Urothelium cell line (cell line): ENCODE measurements around the gene EXOC6.
"Not testable (repeated sequence)": the region's sequence is repeated elsewhere in the genome, so short reads cannot be mapped to it uniquely, and the experiment has no call there.

Source experiments
- DNase-seq: peaks from one replicate; pipeline ENCODE4 v3.0.0; 2011; ENCODE audit warnings: low spot score, mixed read lengths
- FAIRE-seq: peaks from 2 replicates; lab custom pipeline; 2011; peaks lifted over from hg19 to GRCh38; lab: Jason Lieb, UNC

The EXOC6 gene

GRCh38 chr10:93075369-93076221, 227.3 kb downstream of the EXOC6 start:
- no peak for DNase-seq
- FAIRE-seq, result no peak

- FAIRE-seq (no peak), DNase-seq (no peak)
Observed at GRCh38 chr10:93076871-93077270, 228.6 kb downstream of the EXOC6 start.

GRCh38 chr10:93077860-93078337, 229.6 kb downstream of the EXOC6 start:
- FAIRE-seq (no peak), DNase-seq (no peak)

- no peak for FAIRE-seq
- no peak for DNase-seq
Observed at GRCh38 chr10:93079663-93080349, 231.5 kb downstream of the EXOC6 start.

- FAIRE-seq, result no peak
Observed at GRCh38 chr10:93080350-93081046, 232.2 kb downstream of the EXOC6 start.

GRCh38 chr10:93081318-93081717, 233.0 kb downstream of the EXOC6 start:
- DNase-seq, result no peak
- no peak for FAIRE-seq

More at GRCh38 chr10:93080350-93081046, 232.2 kb downstream of the EXOC6 start:
- peak; percentile 73 for DNase-seq

GRCh38 chr10:93081834-93082233, 233.5 kb downstream of the EXOC6 start:
- DNase-seq (peak; percentile 52), FAIRE-seq (no peak)

GRCh38 chr10:93083743-93084539, 235.6 kb downstream of the EXOC6 start:
- no peak for FAIRE-seq
- no peak for DNase-seq

- no peak for DNase-seq
- no peak for FAIRE-seq
Observed at GRCh38 chr10:93085272-93085859, 237.0 kb downstream of the EXOC6 start.

GRCh38 chr10:93086289-93086688, 238.0 kb downstream of the EXOC6 start:
- no peak for DNase-seq
- FAIRE-seq, result no peak

GRCh38 chr10:93087846-93088245, 239.5 kb downstream of the EXOC6 start:
- no peak for DNase-seq
- no peak for FAIRE-seq

GRCh38 chr10:93088466-93088865, 240.1 kb downstream of the EXOC6 start:
- DNase-seq (no peak), FAIRE-seq (no peak)

GRCh38 chr10:93090619-93091018, 242.3 kb downstream of the EXOC6 start:
- FAIRE-seq (no peak), DNase-seq (no peak)

- no peak for FAIRE-seq
Observed at GRCh38 chr10:93091960-93092359, 243.6 kb downstream of the EXOC6 start.

GRCh38 chr10:93095225-93095624, 246.9 kb downstream of the EXOC6 start:
- FAIRE-seq (no peak), DNase-seq (no peak)

More at GRCh38 chr10:93091960-93092359, 243.6 kb downstream of the EXOC6 start:
- no peak for DNase-seq

- FAIRE-seq, result no peak
Observed at GRCh38 chr10:93096901-93097300, 248.6 kb downstream of the EXOC6 start.

GRCh38 chr10:93097386-93097785, 249.1 kb downstream of the EXOC6 start:
- DNase-seq, result no peak

More at GRCh38 chr10:93096901-93097300, 248.6 kb downstream of the EXOC6 start:
- no peak for DNase-seq

GRCh38 chr10:93098816-93099215, 250.5 kb downstream of the EXOC6 start:
- DNase-seq (no peak), FAIRE-seq (no peak)

More at GRCh38 chr10:93097386-93097785, 249.1 kb downstream of the EXOC6 start:
- no peak for FAIRE-seq

GRCh38 chr10:93099670-93100069, 251.3 kb downstream of the EXOC6 start:
- FAIRE-seq (no peak), DNase-seq (no peak)

- DNase-seq, FAIRE-seq: not testable (repeated sequence)
Observed at GRCh38 chr10:93101148-93101547, 252.8 kb downstream of the EXOC6 start.
